Trophoblast cell (in vitro differentiated cells and primary cell): ENCODE data around the gene DNAH7.
A peak's percentile ranks its signal among the peaks of the same experiment; 100 is the strongest.

Experiments
- DNase-seq, 2 donors: peaks; one replicate each; pipeline ENCODE4 v3.0.0-alpha.2; 2016
- H2AFZ ChIP-seq: 2 replicates; pipeline ENCODE4 v1.6.1; 2013; ENCODE audit warnings: low read length, moderate library complexity, mild to moderate bottlenecking; ENCODE audit not compliant: insufficient read depth, poor library complexity
- H2AK5ac ChIP-seq: 2 replicates; pipeline ENCODE4 v1.6.1; 2013; ENCODE audit warnings: mild to moderate bottlenecking, low read length
- H2BK120ac ChIP-seq: 2 replicates; pipeline ENCODE4 v1.6.1; 2013; ENCODE audit warnings: low read length, mild to moderate bottlenecking, moderate library complexity; ENCODE audit not compliant: insufficient read depth, poor library complexity
- H2BK12ac ChIP-seq: 2 replicates; pipeline ENCODE4 v1.6.1; 2013; ENCODE audit warnings: mild to moderate bottlenecking, low read length, moderate library complexity
- H2BK5ac ChIP-seq: 2 replicates; pipeline ENCODE4 v1.6.1; 2013; ENCODE audit warnings: low read length, low read depth, moderate library complexity, mild to moderate bottlenecking; ENCODE audit not compliant: poor library complexity
- H3K14ac ChIP-seq: 2 replicates; pipeline ENCODE4 v1.6.1; 2013; ENCODE audit warnings: mild to moderate bottlenecking, low read length
- H3K18ac ChIP-seq: 2 replicates; pipeline ENCODE4 v1.6.1; 2013; ENCODE audit warnings: mild to moderate bottlenecking, low read length
- H3K23ac ChIP-seq: 2 replicates; pipeline ENCODE4 v1.6.1; 2013; ENCODE audit warnings: low read length
- H3K27ac ChIP-seq: 2 replicates; pipeline ENCODE4 v1.5.1; 2013; ENCODE audit warnings: low read depth, mild to moderate bottlenecking, inconsistent platforms, low read length, moderate library complexity
- H3K27me3 ChIP-seq: 2 replicates; pipeline ENCODE4 v1.6.1; 2013; ENCODE audit warnings: inconsistent platforms, mild to moderate bottlenecking, low read length, moderate library complexity; ENCODE audit not compliant: insufficient read depth
- H3K36me3 ChIP-seq, 2 experiments: 1 replicate in 1 of 2; 2 replicates in 1 of 2; pipeline ENCODE4 v1.6.1; 2013; ENCODE audit warnings: low read length in 2 of 2, mild to moderate bottlenecking in 2 of 2, moderate library complexity in 1 of 2; ENCODE audit not compliant: insufficient read depth in 2 of 2, control insufficient read depth in 1 of 2
- H3K4ac ChIP-seq: 2 replicates; pipeline ENCODE4 v1.6.1; 2013; ENCODE audit warnings: low read depth, mild to moderate bottlenecking, low read length, moderate library complexity
- H3K4me1 ChIP-seq, 2 experiments: 1 replicate in 1 of 2; 2 replicates in 1 of 2; pipeline ENCODE4 v1.6.1; 2013; ENCODE audit warnings: low read length in 2 of 2, mild to moderate bottlenecking in 2 of 2, moderate library complexity in 1 of 2; ENCODE audit not compliant: insufficient read depth in 2 of 2, control insufficient read depth in 1 of 2
- H3K4me2 ChIP-seq: 2 replicates; pipeline ENCODE4 v1.6.1; 2013; ENCODE audit warnings: inconsistent platforms, mild to moderate bottlenecking, low read length, moderate library complexity
- H3K4me3 ChIP-seq: 2 replicates; pipeline ENCODE4 v1.5.1; 2013; ENCODE audit warnings: mild to moderate bottlenecking, low read depth, low read length, inconsistent platforms
- H3K79me1 ChIP-seq: one replicate; pipeline ENCODE4 v1.6.1; 2013; ENCODE audit warnings: low read length
- H3K79me2 ChIP-seq: 2 replicates; pipeline ENCODE4 v1.6.1; 2013; ENCODE audit warnings: low read length, mild to moderate bottlenecking; ENCODE audit not compliant: control insufficient read depth, insufficient read depth, poor library complexity
- H3K9ac ChIP-seq: 2 replicates; pipeline ENCODE4 v1.6.1; 2013; ENCODE audit warnings: mild to moderate bottlenecking, low read length
- H3K9me3 ChIP-seq: 2 replicates; pipeline ENCODE4 v1.6.1; 2013; ENCODE audit warnings: low read depth, mild to moderate bottlenecking, control low read depth, inconsistent platforms, low read length; ENCODE audit not compliant: insufficient read depth
- H4K12ac ChIP-seq: 2 replicates; pipeline ENCODE4 v1.6.1; 2013; ENCODE audit warnings: low read depth, mild to moderate bottlenecking, low read length, moderate library complexity
- H4K8ac ChIP-seq: 2 replicates; pipeline ENCODE4 v1.6.1; 2013; ENCODE audit warnings: low read depth, mild to moderate bottlenecking, low read length, moderate library complexity
- H4K91ac ChIP-seq: one replicate; pipeline ENCODE4 v1.6.1; 2013; ENCODE audit warnings: low read depth, mild to moderate bottlenecking, low read length, moderate library complexity
- WGBS: extraction: QIAGEN DNeasy Blood & Tissue Kit; methylation state at CpG from one replicate; pipeline ENCODE4 v1.1.7; 2013; ENCODE audit warnings: missing lambda C conversion rate; ENCODE audit not compliant: insufficient read length, insufficient coverage; ENCODE audit errors: extremely low coverage; 5-methylcytosine and 5-hydroxymethylcytosine counted together

The DNAH7 gene

GRCh38 chr2:195956725-195957124 is 111.9 kb downstream of the DNAH7 start:
- WGBS, result no CpG with 5 or more reads among the region's 3 CpGs
- Histone ChIP-seq H3K4me3 (no peak overlapping the region), H3K4me2 (no peak overlapping the region), H4K8ac (no peak overlapping the region), H2AFZ (no peak overlapping the region), H4K12ac (no peak overlapping the region), H3K27me3 (no peaks in the 10 kb centered on the region), H2BK12ac (no peak overlapping the region), H3K23ac (no peak overlapping the region), H2BK120ac (no peak overlapping the region), H3K79me1 (no peaks in the 10 kb centered on the region), H3K79me2 (no peaks in the 10 kb centered on the region), H3K4ac (no peak overlapping the region), H2BK5ac (no peak overlapping the region), H3K9me3 (no peaks in the 10 kb centered on the region), H3K27ac (no peak overlapping the region), H3K9ac (no peak overlapping the region), H2AK5ac (no peak overlapping the region), H3K14ac (no peak overlapping the region), H3K18ac (no peak overlapping the region), H3K4me1 (peaks cover 0 to 2% of the 10 kb centered on the region in 2 experiments), H4K91ac (no peak overlapping the region), H3K36me3 (no peaks in the 10 kb centered on the region)
- no peak for DNase-seq

GRCh38 chr2:195945056-195945455 is 123.6 kb downstream of the DNAH7 start:
- Histone ChIP-seq H2AK5ac (no peak overlapping the region), H3K14ac (no peak overlapping the region), H3K79me2 (no peaks in the 10 kb centered on the region), H3K79me1 (no peaks in the 10 kb centered on the region), H3K36me3 (no peaks in the 10 kb centered on the region), H3K4me1 (no peaks in the 10 kb centered on the region), H3K4me2 (no peak overlapping the region), H3K27me3 (no peaks in the 10 kb centered on the region), H4K8ac (no peak overlapping the region), H2BK5ac (no peak overlapping the region), H2AFZ (no peak overlapping the region), H4K12ac (no peak overlapping the region), H2BK12ac (no peak overlapping the region), H4K91ac (no peak overlapping the region), H3K27ac (no peak overlapping the region), H3K4me3 (no peak overlapping the region), H3K9me3 (no peaks in the 10 kb centered on the region), H2BK120ac (no peak overlapping the region), H3K18ac (no peak overlapping the region), H3K23ac (no peak overlapping the region), H3K4ac (no peak overlapping the region), H3K9ac (no peak overlapping the region)
- peak in 1 of 2 donors; percentile 72 for DNase-seq

DNA sequence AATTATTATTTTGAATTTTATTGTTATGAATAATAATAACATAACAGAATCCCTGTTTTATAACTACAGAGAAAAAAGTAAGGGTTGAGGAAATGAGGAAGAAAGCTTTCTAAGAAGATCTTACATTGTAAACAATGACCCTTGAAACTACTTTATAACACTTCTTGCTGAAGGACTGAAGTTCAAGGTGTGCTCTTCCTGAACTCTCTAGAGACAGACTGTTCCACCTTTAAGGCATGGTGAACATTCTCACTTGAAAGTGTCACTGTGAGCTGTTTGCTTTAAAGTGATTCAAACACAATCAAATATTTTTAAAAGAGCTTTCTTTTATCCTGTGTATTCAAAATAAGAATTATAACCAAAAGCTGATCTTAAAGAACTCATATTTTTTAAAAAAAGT is 131.5 kb downstream of the DNAH7 start:
- H3K36me3 ChIP-seq, result no peaks in the 10 kb centered on the region
- no peak overlapping the region for H3K23ac ChIP-seq
- H3K27me3 ChIP-seq, result no peaks in the 10 kb centered on the region
- DNase-seq, result no peak
- no peak overlapping the region for H3K18ac ChIP-seq
- no peak overlapping the region for H3K4me2 ChIP-seq
- no peaks in the 10 kb centered on the region for H3K9me3 ChIP-seq
- no peak overlapping the region for H4K91ac ChIP-seq
- no peak overlapping the region for H3K4me3 ChIP-seq
- H3K4ac ChIP-seq, result no peak overlapping the region
- no peak overlapping the region for H3K14ac ChIP-seq
- no peak overlapping the region for H3K27ac ChIP-seq
- no peak overlapping the region for H4K12ac ChIP-seq
- no peak overlapping the region for H2AK5ac ChIP-seq
- no peaks in the 10 kb centered on the region for H3K4me1 ChIP-seq
- H2BK12ac ChIP-seq, result no peak overlapping the region
- H2BK120ac ChIP-seq, result no peak overlapping the region
- no peak overlapping the region for H2BK5ac ChIP-seq
- H4K8ac ChIP-seq, result no peak overlapping the region
- no peak overlapping the region for H3K9ac ChIP-seq
- H3K79me2 ChIP-seq, result no peaks in the 10 kb centered on the region
- no peak overlapping the region for H2AFZ ChIP-seq
- no peaks in the 10 kb centered on the region for H3K79me1 ChIP-seq

- no peak overlapping the region for H2AK5ac ChIP-seq
- H4K8ac ChIP-seq, result no peak overlapping the region
- no peak overlapping the region for H4K12ac ChIP-seq
- DNase-seq, result no peak
- H3K4me3 ChIP-seq, result no peak overlapping the region
- H3K27me3 ChIP-seq, result no peaks in the 10 kb centered on the region
- no peak overlapping the region for H3K4ac ChIP-seq
- no peak overlapping the region for H2BK5ac ChIP-seq
- H3K79me1 ChIP-seq, result no peaks in the 10 kb centered on the region
- no peak overlapping the region for H3K18ac ChIP-seq
- WGBS, result no CpG with 5 or more reads among the region's 4 CpGs
- no peaks in the 10 kb centered on the region for H3K79me2 ChIP-seq
- H3K36me3 ChIP-seq, result no peaks in the 10 kb centered on the region
- no peak overlapping the region for H4K91ac ChIP-seq
- H2BK120ac ChIP-seq, result no peak overlapping the region
- H3K9ac ChIP-seq, result no peak overlapping the region
- no peak overlapping the region for H3K23ac ChIP-seq
- no peak overlapping the region for H3K27ac ChIP-seq
- H3K4me2 ChIP-seq, result no peak overlapping the region
- H3K14ac ChIP-seq, result no peak overlapping the region
- no peak overlapping the region for H2BK12ac ChIP-seq
- H3K4me1 ChIP-seq, result no peaks in the 10 kb centered on the region
- no peak overlapping the region for H2AFZ ChIP-seq
- peaks cover 2% of the 10 kb centered on the region for H3K9me3 ChIP-seq
These were observed 134.2 kb downstream of the DNAH7 start for GRCh38 chr2:195934484-195934883.

- Histone ChIP-seq H3K4me3 (no peak overlapping the region), H3K79me1 (no peaks in the 10 kb centered on the region), H3K4ac (no peak overlapping the region), H4K12ac (no peak overlapping the region), H3K18ac (no peak overlapping the region), H3K79me2 (no peaks in the 10 kb centered on the region), H3K4me1 (no peaks in the 10 kb centered on the region), H4K8ac (no peak overlapping the region), H2AK5ac (no peak overlapping the region), H4K91ac (no peak overlapping the region), H2BK5ac (no peak overlapping the region), H3K27me3 (no peaks in the 10 kb centered on the region), H3K27ac (no peak overlapping the region), H2BK12ac (no peak overlapping the region), H3K9ac (no peak overlapping the region), H3K23ac (no peak overlapping the region), H3K4me2 (no peak overlapping the region), H3K9me3 (peaks cover 2% of the 10 kb centered on the region), H2BK120ac (no peak overlapping the region), H2AFZ (no peak overlapping the region), H3K36me3 (no peaks in the 10 kb centered on the region), H3K14ac (no peak overlapping the region)
- WGBS, result no CpG with 5 or more reads among the region's 1 CpG
- DNase-seq, result no peak
These were observed 139.1 kb downstream of the DNAH7 start for GRCh38 chr2:195929531-195929930.
